ENCODE data around the gene DYSF. TPM values are rescaled to one million over a fixed set of nuclear protein-coding genes. Genes with fewer than 3 reads are reported as not detected.

DYSF gene
- total RNA-seq, 1 donor from 2014 or later: 12.8 TPM

DNA sequence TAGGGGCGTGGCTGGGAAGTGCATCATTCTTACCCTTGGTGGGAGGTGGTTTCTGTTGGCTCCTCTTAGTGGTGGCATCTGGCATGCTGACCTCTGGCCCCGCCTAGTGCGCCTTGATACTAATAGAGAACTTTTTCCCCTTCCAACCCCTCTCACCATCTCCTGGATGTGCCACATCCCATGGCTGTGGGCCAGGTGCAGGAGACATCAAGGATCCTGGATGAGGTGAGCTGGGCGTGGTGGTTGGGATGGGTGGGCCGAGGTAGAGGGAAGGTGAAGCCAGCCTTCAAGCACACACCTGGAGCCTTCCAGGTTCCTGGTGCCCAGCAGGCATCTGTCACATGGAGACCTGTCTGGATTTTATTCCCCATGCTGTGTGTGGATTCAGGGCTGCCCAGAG lies 149.2 kb downstream of the DYSF start:
- no peak for DNase-seq (ENCODE audit: low spot score)

- DNase-seq (ENCODE audit: low spot score): no peak
Observed at GRCh38 chr2:71603311-71603811, 150.0 kb downstream of the DYSF start.

GRCh38 chr2:71603851-71604725 lies 150.7 kb downstream of the DYSF start:
- no peak for DNase-seq (ENCODE audit: low spot score)

- DNase-seq (ENCODE audit: low spot score): no peak
Observed at GRCh38 chr2:71604726-71605120, 151.4 kb downstream of the DYSF start.

- DNase-seq (ENCODE audit: low spot score): no peak
Observed at GRCh38 chr2:71605173-71605641, 151.8 kb downstream of the DYSF start.

DNA sequence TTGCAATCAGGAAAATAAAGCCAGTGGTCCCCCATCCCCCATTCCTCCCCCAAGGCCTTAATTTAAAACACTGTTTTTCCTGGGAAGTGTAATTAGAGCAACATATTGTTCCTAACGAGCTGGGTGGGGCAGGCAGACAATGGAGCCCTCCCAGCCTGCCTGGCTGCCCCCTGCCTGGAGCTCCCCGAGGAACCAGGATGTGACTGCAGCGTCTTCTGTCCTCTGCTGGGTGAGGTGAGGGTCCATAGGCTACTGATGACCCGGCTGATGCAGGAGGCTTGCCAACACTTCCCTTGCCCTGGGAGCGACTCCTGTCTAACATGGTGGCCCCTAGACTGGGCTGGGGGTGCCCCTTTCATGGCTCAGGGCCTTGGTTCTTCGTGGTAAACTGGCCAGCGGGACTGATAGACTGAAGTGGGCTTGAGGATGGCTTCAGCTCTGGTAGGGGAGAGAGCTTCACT lies 152.4 kb downstream of the DYSF start:
- no peak for DNase-seq (ENCODE audit: low spot score)

DNA sequence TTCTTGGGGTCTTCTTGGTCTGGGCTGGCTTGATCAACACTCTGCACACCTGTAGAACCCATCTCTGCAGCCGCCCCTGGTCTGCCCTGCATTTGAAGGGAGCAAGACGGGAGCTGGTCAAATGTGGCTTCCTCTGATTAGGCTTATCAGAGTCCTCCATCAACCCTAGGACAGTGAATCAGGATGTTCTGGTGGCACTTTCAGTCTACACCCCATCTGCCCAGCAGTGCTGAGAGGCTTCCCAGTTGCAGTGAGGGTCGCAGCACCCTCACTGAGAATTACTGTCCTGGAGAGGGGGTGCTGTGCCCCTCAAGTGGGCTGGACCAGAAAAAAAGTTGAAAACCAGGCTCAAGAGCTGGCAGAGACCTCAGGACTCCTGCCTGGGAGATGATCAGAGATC lies 152.9 kb downstream of the DYSF start:
- no peak for DNase-seq (ENCODE audit: low spot score)

GRCh38 chr2:71607151-71607889 lies 154.0 kb downstream of the DYSF start:
- no peak for DNase-seq (ENCODE audit: low spot score)

GRCh38 chr2:71608034-71608433 lies 154.7 kb downstream of the DYSF start:
- DNase-seq (ENCODE audit: low spot score): no peak

GRCh38 chr2:71608441-71608840 lies 155.1 kb downstream of the DYSF start:
- no peak for DNase-seq (ENCODE audit: low spot score)

DNA sequence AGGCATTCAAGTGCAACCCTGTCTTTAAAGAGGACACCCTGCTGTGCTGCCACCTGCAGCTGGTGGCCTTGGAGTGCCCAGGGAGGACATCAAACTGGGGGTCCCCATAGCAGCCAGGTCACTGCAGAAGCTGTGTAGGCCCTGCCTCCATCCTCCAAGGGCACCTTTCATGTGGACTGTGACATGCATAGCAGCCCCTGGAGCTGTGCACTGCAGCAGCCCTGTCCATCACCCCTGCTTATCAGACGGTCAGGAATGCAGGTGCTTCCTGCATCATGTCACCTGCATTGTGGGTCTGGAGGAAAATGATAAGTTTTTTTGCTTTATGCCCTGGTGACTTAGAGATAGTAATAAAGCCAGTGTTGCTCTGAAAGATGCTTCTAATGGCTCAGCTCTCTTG lies 155.7 kb downstream of the DYSF start:
- no peak for DNase-seq (ENCODE audit: low spot score)

- no peak for DNase-seq (ENCODE audit: low spot score)
Observed at GRCh38 chr2:71609441-71609840, 156.1 kb downstream of the DYSF start.

DNA sequence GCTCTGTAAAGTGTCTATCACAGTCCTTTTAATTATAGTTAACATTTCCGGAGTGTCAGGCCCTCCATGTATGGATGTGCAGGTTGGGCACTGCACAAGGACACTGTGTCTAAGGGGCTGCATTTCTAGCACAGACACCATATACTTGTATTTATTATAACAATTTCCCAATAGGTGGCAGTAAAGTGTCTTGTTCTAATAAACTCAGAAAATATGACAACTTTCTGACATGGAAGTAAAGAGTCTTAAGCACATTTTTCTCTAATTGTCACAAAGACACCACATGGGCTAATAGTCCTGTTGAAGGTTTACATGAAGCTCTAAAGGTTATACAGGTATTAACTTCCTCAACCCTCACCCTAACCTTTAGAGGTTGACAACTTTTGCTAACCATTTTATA lies 156.6 kb downstream of the DYSF start:
- DNase-seq (ENCODE audit: low spot score): no peak

DNA sequence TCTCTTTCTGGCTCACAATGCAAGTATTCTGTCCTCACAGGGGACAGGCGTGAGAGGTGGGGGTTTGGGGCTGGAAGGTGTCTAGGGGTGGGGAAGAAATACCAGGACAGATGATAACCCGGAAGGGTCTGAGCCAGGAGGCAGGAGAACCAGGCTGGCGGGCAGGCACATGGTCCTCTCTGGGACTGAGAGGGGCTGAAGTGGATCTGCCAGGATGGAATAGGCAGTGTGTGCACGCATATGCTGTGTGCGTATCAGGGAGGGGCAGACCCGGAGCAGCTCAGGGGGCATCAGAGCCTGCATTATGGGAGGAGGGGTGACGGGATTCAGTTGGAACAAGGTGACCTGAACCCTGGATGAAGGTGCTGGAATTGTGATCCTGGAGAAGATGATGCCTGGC lies 157.3 kb downstream of the DYSF start:
- DNase-seq (ENCODE audit: low spot score): no peak

- no peak for DNase-seq (ENCODE audit: low spot score)
Observed at GRCh38 chr2:71611247-71611646, 157.9 kb downstream of the DYSF start.

- no peak for DNase-seq (ENCODE audit: low spot score)
Observed at GRCh38 chr2:71611781-71612527, 158.6 kb downstream of the DYSF start.

DNA sequence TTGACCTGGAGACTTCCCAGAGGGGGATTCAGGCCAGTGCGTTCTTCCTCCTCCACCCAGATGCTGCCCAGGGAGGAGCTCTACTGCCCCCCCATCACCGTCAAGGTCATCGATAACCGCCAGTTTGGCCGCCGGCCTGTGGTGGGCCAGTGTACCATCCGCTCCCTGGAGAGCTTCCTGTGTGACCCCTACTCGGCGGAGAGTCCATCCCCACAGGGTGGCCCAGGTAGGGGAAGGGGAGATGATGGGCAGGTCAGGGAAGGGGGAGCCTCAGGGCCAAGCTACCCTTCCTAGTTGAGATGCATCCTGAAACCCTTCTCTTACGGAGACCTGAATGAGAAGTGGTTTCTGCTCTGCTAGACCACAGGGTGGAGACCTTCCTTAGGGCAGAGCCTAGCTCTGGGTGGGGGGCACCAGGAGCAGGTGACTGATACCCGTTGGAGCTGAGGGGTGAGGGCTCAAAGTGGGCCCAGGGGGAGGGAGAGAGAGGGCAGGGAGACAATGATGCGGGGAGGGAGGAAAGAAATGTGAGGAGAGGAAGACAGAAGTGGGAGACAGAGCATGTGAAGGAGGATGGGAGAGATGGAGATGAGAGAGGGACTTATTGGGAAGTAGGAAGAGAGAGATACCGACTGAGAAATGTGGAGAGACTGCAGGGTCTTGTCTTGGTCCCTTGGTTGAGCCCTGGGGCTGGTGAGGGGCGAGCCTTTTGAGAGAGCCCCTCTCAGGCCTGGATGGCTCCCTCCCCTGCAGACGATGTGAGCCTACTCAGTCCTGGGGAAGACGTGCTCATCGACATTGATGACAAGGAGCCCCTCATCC lies 159.4 kb downstream of the DYSF start:
- DNase-seq (ENCODE audit: low spot score): no peak

- DNase-seq (ENCODE audit: low spot score): no peak
Observed at GRCh38 chr2:71613403-71613952, 160.1 kb downstream of the DYSF start.

- no peak for DNase-seq (ENCODE audit: low spot score)
Observed at GRCh38 chr2:71613953-71614925, 160.9 kb downstream of the DYSF start.
